HepG2 (cell line): Measurements from ENCODE around the gene ABCB6. TPM values are rescaled to one million over a fixed set of nuclear protein-coding genes. Genes with fewer than 3 reads are reported as not detected.

Source experiments
- ASH2L ChIP-seq: fragments of 300-600, 200-600 bp; sonication (generic); IDR thresholded peaks from 2 replicates; pipeline ENCODE4 v1.7.0; 2017; ENCODE audit warnings: low read depth, mild to moderate bottlenecking, moderate library complexity, mixed read lengths, low read length; ENCODE audit not compliant: insufficient read length
- FOXC1 ChIP-seq: sonication (generic); formaldehyde crosslinking; IDR thresholded peaks from 2 replicates; pipeline ENCODE4 v1.8.0; 2022; ENCODE audit warnings: mild to moderate bottlenecking, missing genetic modification reagents, borderline replicate concordance
- FOXK2 ChIP-seq: fragments of 450-650 bp; IDR thresholded peaks from 2 replicates; pipeline ENCODE4 v1.6.1; 2016
- KAT8 ChIP-seq: IDR thresholded peaks from 2 replicates; pipeline ENCODE4 v1.6.1; 2016; ENCODE audit warnings: missing genetic modification reagents, missing compliant biosample characterization
- MAF1 ChIP-seq: sonication (generic); formaldehyde crosslinking; IDR thresholded peaks from 2 replicates; pipeline ENCODE4 v1.5.0; 2020; ENCODE audit warnings: missing genetic modification reagents, borderline replicate concordance
- MNT ChIP-seq: fragments of 450-650 bp; IDR thresholded peaks from 2 replicates; pipeline ENCODE4 v1.6.1; 2016
- MTA1 ChIP-seq: sonication (generic); formaldehyde crosslinking; IDR thresholded peaks from 2 replicates; pipeline ENCODE4 v1.4.0; 2020; ENCODE audit warnings: missing genetic modification reagents, mild to moderate bottlenecking, borderline replicate concordance
- MZF1 ChIP-seq: sonication (generic); formaldehyde crosslinking; IDR thresholded peaks from 2 replicates; pipeline ENCODE4 v1.8.1; 2023; ENCODE audit warnings: mild to moderate bottlenecking, missing genetic modification reagents, borderline replicate concordance
- NFKB2 ChIP-seq: sonication (generic); formaldehyde crosslinking; IDR thresholded peaks from 2 replicates; pipeline ENCODE4 v1.4.0; 2020; ENCODE audit warnings: missing genetic modification reagents, borderline replicate concordance
- PREB ChIP-seq: sonication (generic); formaldehyde crosslinking; IDR thresholded peaks from 2 replicates; pipeline ENCODE4 v1.4.0; 2020; ENCODE audit warnings: missing genetic modification reagents
- SIX4 ChIP-seq: sonication (generic); formaldehyde crosslinking; IDR thresholded peaks from 2 replicates; pipeline ENCODE4 v1.4.0; 2020; ENCODE audit warnings: missing genetic modification reagents
- SOX13 ChIP-seq, 3 experiments: fragments of 450-650 bp in 1 of 3; sonication (generic) in 1 of 3; formaldehyde crosslinking in 1 of 3; IDR thresholded peaks in 2 of 3; conservative IDR thresholded peaks in 1 of 3; 2 replicates each; pipeline versions ENCODE4 v1.5.0 to v1.6.1; 2016 to 2020; ENCODE audit warnings: antibody characterized with exemption in 1 of 3, mild to moderate bottlenecking in 1 of 3, missing compliant biosample characterization in 1 of 3, missing genetic modification reagents in 1 of 3, moderate library complexity in 1 of 3
- THAP7 ChIP-seq: sonication (generic); formaldehyde crosslinking; IDR thresholded peaks from 2 replicates; pipeline ENCODE4 v1.8.1; 2023; ENCODE audit warnings: mild to moderate bottlenecking, missing genetic modification reagents
- ZEB1 ChIP-seq: IDR thresholded peaks from 2 replicates; pipeline ENCODE4 v1.6.1; 2012; ENCODE audit warnings: mild to moderate bottlenecking, low read depth, inconsistent platforms; ENCODE audit not compliant: insufficient replicate concordance
- ZNF276 ChIP-seq: sonication (generic); formaldehyde crosslinking; IDR thresholded peaks from 2 replicates; pipeline ENCODE4 v1.4.0; 2020; ENCODE audit warnings: mild to moderate bottlenecking, low read depth, missing genetic modification reagents
- polyA plus RNA-seq, 8 experiments: library from polyadenylated mRNA; depleted of rRNA in 3 of 8; stranded (reverse) in 7 of 8; unstranded in 1 of 8; fragments of >200 nt; fragmentation: Illumina TruSeq in 4 of 8; extraction: Trizol in 4 of 8; gene quantifications; 2 replicates each; pipeline versions ENCODE4 v1.2.1 to v1.2.3, GENCODE V29; 2011 to 2016; ENCODE audit warnings: low read depth in 4 of 8, missing spikeins in 1 of 8, mixed read lengths in 1 of 8; ENCODE audit not compliant: insufficient read depth in 1 of 8
- total RNA-seq, 5 experiments: library from RNA; depleted of rRNA; stranded (reverse); fragments of >200 nt; fragmentation: Illumina TruSeq; extraction: Trizol; gene quantifications; 2 replicates each; pipeline ENCODE4 v1.2.3, GENCODE V29; 2016; ENCODE audit warnings: low read depth in 1 of 5
- TF ChIP-seq, protein P1 (sequence below): sonication (generic); formaldehyde crosslinking; IDR thresholded peaks from 2 replicates; pipeline ENCODE4 v1.5.1; 2020; ENCODE audit warnings: missing genetic modification reagents, mild to moderate bottlenecking, borderline replicate concordance

The ABCB6 gene
- total and polyA plus RNA-seq, 2 of the 13 experiments (the other 11 are each of a cell fraction or from before 2014, with no cell fraction given): 91.1 to 137 TPM

DNA sequence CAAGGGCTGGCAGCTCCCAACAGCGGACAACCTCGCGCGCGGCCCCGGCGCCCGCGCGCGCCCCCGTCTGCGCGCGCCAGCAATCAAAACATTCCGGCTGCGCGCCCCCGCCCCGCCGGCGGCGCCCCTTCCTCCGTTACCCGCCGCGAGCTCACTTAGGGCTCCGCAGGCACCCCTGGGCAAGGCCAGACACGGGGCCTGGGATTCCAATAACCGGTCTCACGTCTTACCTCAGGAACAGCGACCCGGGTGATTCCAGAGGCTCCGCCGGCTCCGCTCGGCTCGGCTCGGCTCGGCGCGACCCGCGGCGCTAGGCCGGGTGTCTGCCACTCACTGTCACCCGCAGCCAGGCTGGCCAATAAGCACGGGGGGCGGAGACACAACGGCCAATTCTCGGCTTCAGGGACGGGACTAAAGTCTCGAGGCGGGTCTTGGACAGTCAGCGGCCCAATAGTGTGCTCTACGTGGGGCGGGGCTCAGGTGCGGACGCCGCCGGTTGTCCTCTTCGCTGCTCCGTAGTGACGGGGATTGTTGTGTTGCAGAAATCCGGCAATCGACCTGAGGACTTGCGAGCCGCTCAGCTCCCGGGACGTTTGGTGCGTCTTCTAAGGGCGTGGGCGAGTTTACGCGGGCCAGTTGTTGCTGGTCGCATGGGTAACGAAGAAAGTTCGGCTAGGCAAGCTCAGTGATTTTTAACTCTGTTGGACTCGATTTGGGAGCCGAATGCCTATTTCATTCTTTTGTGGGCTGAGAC, 10.7 kb upstream of the ABCB6 start, which contains the start of the genes ANKZF1 and ATG9A (continued):
- TF ChIP-seq FOXC1: peak; percentile 81; the same call in 1 of the 2 replicates
- no peak for TF ChIP-seq ZEB1
- peak; percentile 88 for TF ChIP-seq KAT8 (CRISPR knock-in tag)
- 0 out of 2 replicates have a peak, but pooled peaks have one; percentile 29 for TF ChIP-seq MAF1 (CRISPR knock-in tag)
- peak; percentile 75 for TF ChIP-seq MNT
- no peak for TF ChIP-seq PREB (CRISPR knock-in tag)
- TF ChIP-seq, protein P1, sequence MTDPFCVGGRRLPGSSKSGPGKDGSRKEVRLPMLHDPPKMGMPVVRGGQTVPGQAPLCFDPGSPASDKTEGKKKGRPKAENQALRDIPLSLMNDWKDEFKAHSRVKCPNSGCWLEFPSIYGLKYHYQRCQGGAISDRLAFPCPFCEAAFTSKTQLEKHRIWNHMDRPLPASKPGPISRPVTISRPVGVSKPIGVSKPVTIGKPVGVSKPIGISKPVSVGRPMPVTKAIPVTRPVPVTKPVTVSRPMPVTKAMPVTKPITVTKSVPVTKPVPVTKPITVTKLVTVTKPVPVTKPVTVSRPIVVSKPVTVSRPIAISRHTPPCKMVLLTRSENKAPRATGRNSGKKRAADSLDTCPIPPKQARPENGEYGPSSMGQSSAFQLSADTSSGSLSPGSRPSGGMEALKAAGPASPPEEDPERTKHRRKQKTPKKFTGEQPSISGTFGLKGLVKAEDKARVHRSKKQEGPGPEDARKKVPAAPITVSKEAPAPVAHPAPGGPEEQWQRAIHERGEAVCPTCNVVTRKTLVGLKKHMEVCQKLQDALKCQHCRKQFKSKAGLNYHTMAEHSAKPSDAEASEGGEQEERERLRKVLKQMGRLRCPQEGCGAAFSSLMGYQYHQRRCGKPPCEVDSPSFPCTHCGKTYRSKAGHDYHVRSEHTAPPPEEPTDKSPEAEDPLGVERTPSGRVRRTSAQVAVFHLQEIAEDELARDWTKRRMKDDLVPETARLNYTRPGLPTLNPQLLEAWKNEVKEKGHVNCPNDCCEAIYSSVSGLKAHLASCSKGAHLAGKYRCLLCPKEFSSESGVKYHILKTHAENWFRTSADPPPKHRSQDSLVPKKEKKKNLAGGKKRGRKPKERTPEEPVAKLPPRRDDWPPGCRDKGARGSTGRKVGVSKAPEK: no peak; the same call in 1 of the 2 replicates
- TF ChIP-seq SIX4 (CRISPR knock-in tag): 0 out of 2 replicates have a peak, but pooled peaks have one; percentile 5
- peak; percentile 35; the same call in 1 of the 2 replicates for TF ChIP-seq MTA1 (CRISPR knock-in tag)
- TF ChIP-seq NFKB2: peak; percentile 79; the same call in 1 of the 2 replicates
- TF ChIP-seq ASH2L: peak; percentile 98
- peak; percentile 49; the same call in 1 of the 2 replicates for TF ChIP-seq ZNF276 (CRISPR knock-in tag)
- TF ChIP-seq THAP7: peak; percentile 35; the same call in 1 of the 2 replicates
- TF ChIP-seq SOX13 (IDR thresholded peaks at IDR 0.05): no peak
- peak in 1 of 2 experiments; percentile 26; a peak in 1 of 4 replicates for TF ChIP-seq SOX13 (CRISPR knock-in tag; conservative IDR thresholded peaks at IDR 0.05 in 1 of 2, IDR thresholded peaks at IDR 0.05 in 1 of 2)
- TF ChIP-seq MZF1 (CRISPR knock-in tag): peak; percentile 16; the same call in 1 of the 2 replicates
- peak; percentile 72; the same call in 1 of the 2 replicates for TF ChIP-seq FOXK2
